Ovary (tissue), 9 donors: ENCODE results near the gene INTS11. TPM values are rescaled to one million over a fixed set of nuclear protein-coding genes. Genes with fewer than 3 reads are reported as not detected.

ENCODE experiments used
- DNase-seq, 5 donors: peaks; one replicate each; pipeline ENCODE4 v3.0.0-alpha.2; 2019 to 2020
- H3K27ac ChIP-seq, 2 donors: fragments of 200-600 bp; one replicate each; pipeline versions ENCODE4 v1.5.1 to v1.8.0; 2019 to 2022
- H3K27me3 ChIP-seq: fragments of 200-600 bp; one replicate; pipeline ENCODE4 v1.8.0; 2022
- H3K36me3 ChIP-seq: fragments of 200-600 bp; sonication (generic); one replicate; pipeline ENCODE4 v1.5.1; 2019
- H3K4me1 ChIP-seq: one replicate; pipeline ENCODE4 v1.8.1; 2013; ENCODE audit warnings: mild to moderate bottlenecking, moderate library complexity; ENCODE audit not compliant: insufficient read depth
- H3K4me3 ChIP-seq: fragments of 200-600 bp; sonication (generic); one replicate; pipeline ENCODE4 v1.5.1; 2017
- H3K9me3 ChIP-seq, 2 donors: fragments of 200-600 bp in 1 of 2; sonication (generic) in 1 of 2; one replicate each; pipeline versions ENCODE4 v1.5.1 to v1.8.1; 2013 to 2019; ENCODE audit warnings: mild to moderate bottlenecking in 1 of 2, moderate library complexity in 1 of 2
- CTCF ChIP-seq, 3 donors: fragments of 450-650 bp in 2 of 3; fragments of 200-600 bp in 1 of 3; IDR thresholded peaks; one replicate each; pipeline versions ENCODE4 v1.5.1 to v1.8.0; 2016 to 2022; ENCODE audit warnings: antibody characterized with exemption in 3 of 3, mild to moderate bottlenecking in 1 of 3
- EP300 ChIP-seq: sonication (generic); formaldehyde crosslinking; IDR thresholded peaks from one replicate; pipeline ENCODE4 v1.6.1; 2017; ENCODE audit warnings: antibody characterized with exemption
- POLR2A ChIP-seq: fragments of 450-650 bp; IDR thresholded peaks from one replicate; pipeline ENCODE4 v1.6.1; 2017; ENCODE audit warnings: antibody characterized with exemption, mild to moderate bottlenecking, moderate library complexity
- WGBS, 3 donors: extraction: QIAGEN DNeasy Blood & Tissue Kit in 1 of 3; methylation state at CpG; one replicate each; pipeline versions ENCODE4 v1.1.5 to v1.1.7; 2013 to 2017; 5-methylcytosine and 5-hydroxymethylcytosine counted together
- intact Hi-C, 4 donors: fragments of 100-400 bp; cut with DNase I; formaldehyde crosslinking; loops; one replicate each; pipeline versions ENCODE4 v1.11.0 to v1.15.1; 2022 to 2023
- polyA plus RNA-seq, 2 donors: library from polyadenylated mRNA; stranded (reverse); fragments of 200-250 nt in 1 of 2; fragments of 350-450 nt in 1 of 2; fragmentation: Illumina TruSeq in 1 of 2; extraction: RNeasy Lipid Tissue Mini Kit (QIAGEN cat#74804) in 1 of 2; gene quantifications; one replicate each; pipeline ENCODE4 v1.2.3, GENCODE V29; 2013 to 2014
- total RNA-seq, 7 donors: library from RNA; depleted of rRNA in 2 of 7; stranded (reverse); fragments of >200 nt in 2 of 7; fragmentation: NEBNext Ultra II Directional in 3 of 7; extraction: Animal tissue kit (Norgen Biotek cat#: 25700) in 3 of 7; gene quantifications; one replicate each; pipeline versions ENCODE4 v1.1.0 to v1.2.4, GENCODE V29; 2016 to 2023
- donor health status: DM: no; HTN: no; CAD: no; lungs with moderate emphysema.
- donor health status: DM: no; HTN: no; CAD: no.
- donor health status: Bipolar disorder and iron deficiency.
- donor health status: DM: yes; HTN: yes; CAD: no.
- donor health status: DM: no; HTN: no; CAD: no.
- donor health status: DM: yes; HTN: yes; CAD: no.

The INTS11 gene
- total and polyA plus RNA-seq, 9 donors: 72.6 to 135 (median 109) TPM

- peak overlapping the region in 1 of 2 donors; percentile 23 for H3K27ac ChIP-seq
- H3K4me1 ChIP-seq: peaks cover 19% of the 10 kb centered on the region
- 5 to 7% (median 7%) methylated on average over 4 to 52 of the region's 52 CpGs for WGBS, 3 donors
These were observed 31.0 kb upstream of the INTS11 start for GRCh38 chr1:1355416-1355815.

GRCh38 chr1:1354271-1355247, 30.1 kb upstream of the INTS11 start:
- TF ChIP-seq EP300 (no peak), CTCF (IDR thresholded peaks at IDR 0.05) (no peak), POLR2A (no peak)
- WGBS, 3 donors: 55 to 69% (median 61%) methylated on average over 92 to 116 of the region's 116 CpGs
- H3K36me3 ChIP-seq: no peaks in the 10 kb centered on the region
- no peak overlapping the region for H3K4me3 ChIP-seq
- intact Hi-C loops: no loop called here
- H3K27me3 ChIP-seq: no peaks in the 10 kb centered on the region
- peak overlapping the region in 1 of 2 donors; percentile 23 for H3K27ac ChIP-seq
- peaks cover 17% of the 10 kb centered on the region for H3K4me1 ChIP-seq
- H3K9me3 ChIP-seq: no peaks in the 10 kb centered on the region
- DNase-seq: no peak

More at GRCh38 chr1:1355416-1355815, 31.0 kb upstream of the INTS11 start:
- peak in 2 of 5 donors; percentile 72 to 77 for DNase-seq
- Histone ChIP-seq H3K36me3 (no peaks in the 10 kb centered on the region), H3K9me3 (no peaks in the 10 kb centered on the region), H3K4me3 (peak overlapping the region; percentile 17), H3K27me3 (no peaks in the 10 kb centered on the region)
- intact Hi-C loops: no loop called here
- no peak for TF ChIP-seq CTCF (IDR thresholded peaks at IDR 0.05)
- no peak for TF ChIP-seq POLR2A
- no peak for TF ChIP-seq EP300

- TF ChIP-seq POLR2A (no peak), EP300 (no peak), CTCF (IDR thresholded peaks at IDR 0.05) (no peak)
- Histone ChIP-seq H3K4me1 (peaks cover 12% of the 10 kb centered on the region), H3K4me3 (no peak overlapping the region), H3K36me3 (no peaks in the 10 kb centered on the region), H3K9me3 (no peaks in the 10 kb centered on the region), H3K27me3 (no peaks in the 10 kb centered on the region), H3K27ac (no peak overlapping the region)
- 62 to 78% (median 65%) methylated on average over 16 to 28 of the region's 28 CpGs for WGBS, 3 donors
- no peak for DNase-seq
- intact Hi-C loops: no loop called here
These were observed 29.1 kb upstream of the INTS11 start for GRCh38 chr1:1353389-1354151.

- intact Hi-C loops: no loop called here
- no peaks in the 10 kb centered on the region for H3K9me3 ChIP-seq
- no peak for DNase-seq
- H3K4me1 ChIP-seq: peaks cover 17% of the 10 kb centered on the region
- H3K4me3 ChIP-seq: no peak overlapping the region
- H3K27me3 ChIP-seq: no peaks in the 10 kb centered on the region
- no peak overlapping the region for H3K27ac ChIP-seq
- no peak for TF ChIP-seq CTCF (IDR thresholded peaks at IDR 0.05)
- no peak for TF ChIP-seq EP300
- TF ChIP-seq POLR2A: no peak
- no peaks in the 10 kb centered on the region for H3K36me3 ChIP-seq
- WGBS, 3 donors: 22 to 33% (median 27%) methylated on average over 4 to 5 of the region's 5 CpGs
These were observed 28.4 kb upstream of the INTS11 start for GRCh38 chr1:1352786-1353388.
